HepG2 (cell line): ENCODE results near the gene GOLGA7B. TPM values are rescaled to one million over a fixed set of nuclear protein-coding genes. Genes with fewer than 3 reads are reported as not detected.

Experiments
- ATAC-seq: fragments of 200-7000 bp; cut with Tn5 transposase; 3 replicates; pipeline ENCODE4 v1.9.1; 2020; ENCODE audit warnings: mild to moderate bottlenecking, moderate library complexity
- BruUV-seq: library from RNA; stranded (reverse); fragments of 400-500 nt; replicated peaks from 2 replicates; lab custom pipeline; 2021; lab: Mats Ljungman, UMichigan
- CTCF ChIA-PET: fragments of 300-600 bp; formaldehyde crosslinking; extraction: SDS; loops from one replicate; lab custom pipeline; 2021; ENCODE audit warnings: low total read pairs, inconsistent platforms, low intra/inter-chr PET ratio; lab: Yijun Ruan, JAX
- POLR2A ChIA-PET: fragments of 350-600 bp; sonication (Branson Sonifier 250); formaldehyde crosslinking; loops from one replicate; lab custom pipeline; 2020; ENCODE audit warnings: antibody characterized with exemption, inconsistent platforms; lab: Yijun Ruan, JAX
- DNase-seq: peaks from one replicate; pipeline ENCODE4 v3.0.0-alpha.2; 2015; ENCODE audit warnings: low spot score
- FAIRE-seq: peaks from 3 replicates; lab custom pipeline; 2011; peaks lifted over from hg19 to GRCh38; lab: Jason Lieb, UNC
- H2AFZ ChIP-seq: one replicate; pipeline ENCODE4 v1.6.1; 2011; ENCODE audit warnings: low read length, inconsistent platforms
- H3K27ac ChIP-seq: fragments of 300-600 bp; 3 replicates; pipeline ENCODE4 v1.8.0; 2011; ENCODE audit warnings: mixed run types, mild to moderate bottlenecking, mixed read lengths, low read length, inconsistent platforms; ENCODE audit not compliant: insufficient read depth; ENCODE audit errors: extremely low read length
- H3K27me3 ChIP-seq, 2 experiments: fragments of 200-600 bp in 1 of 2; 2 replicates in 1 of 2; 3 replicates in 1 of 2; pipeline versions ENCODE4 v1.6.0 to v1.8.0; 2011; ENCODE audit warnings: low read length in 2 of 2, mild to moderate bottlenecking in 2 of 2, moderate library complexity in 2 of 2, inconsistent platforms in 1 of 2; ENCODE audit not compliant: insufficient read depth in 2 of 2, control insufficient read depth in 1 of 2
- H3K36me3 ChIP-seq, 2 experiments: fragments of 200-600 bp in 1 of 2; replicated peaks in 1 of 2; 2 replicates in 1 of 2; 3 replicates in 1 of 2; pipeline versions ENCODE4 v1.5.1 to v1.8.0; 2011; ENCODE audit warnings: low read length in 2 of 2, inconsistent platforms in 1 of 2; ENCODE audit not compliant: insufficient read depth in 2 of 2, control insufficient read depth in 1 of 2
- H3K4me1 ChIP-seq: 2 replicates; pipeline ENCODE4 v1.5.1; 2012; ENCODE audit warnings: low read length, inconsistent platforms; ENCODE audit not compliant: insufficient read depth
- H3K4me2 ChIP-seq: 2 replicates; pipeline ENCODE4 v1.6.0; 2011; ENCODE audit warnings: low read depth, low read length, inconsistent platforms
- H3K4me3 ChIP-seq, 3 experiments: fragments of 200-600 bp in 1 of 3; sonication (generic), shearing (Covaris generic) in 1 of 3; replicated peaks in 1 of 3; 2 replicates each; pipeline ENCODE4 v1.5.1; 2011 to 2016; ENCODE audit warnings: low read length in 3 of 3, inconsistent platforms in 2 of 3, low read depth in 2 of 3, mild to moderate bottlenecking in 2 of 3, control low read depth in 1 of 3, mixed read lengths in 1 of 3; ENCODE audit not compliant: insufficient read depth in 1 of 3
- H3K79me2 ChIP-seq: one replicate; pipeline ENCODE4 v1.6.1; 2011; ENCODE audit warnings: low read length, inconsistent platforms; ENCODE audit not compliant: insufficient read depth
- H3K9ac ChIP-seq: 2 replicates; pipeline ENCODE4 v1.6.0; 2011; ENCODE audit warnings: mild to moderate bottlenecking, low read depth, low read length, inconsistent platforms; ENCODE audit not compliant: insufficient read depth
- H3K9me3 ChIP-seq: 2 replicates; pipeline ENCODE4 v1.5.1; 2012; ENCODE audit warnings: mild to moderate bottlenecking, low read length
- H4K20me1 ChIP-seq: 2 replicates; pipeline ENCODE4 v1.6.0; 2011; ENCODE audit warnings: inconsistent platforms, mild to moderate bottlenecking, low read length, moderate library complexity; ENCODE audit not compliant: insufficient read depth
- AHDC1 ChIP-seq: sonication (generic); formaldehyde crosslinking; IDR thresholded peaks from 2 replicates; pipeline ENCODE4 v1.5.1; 2020; ENCODE audit warnings: mild to moderate bottlenecking, missing genetic modification reagents, borderline replicate concordance
- CREB1 ChIP-seq, 2 experiments: fragments of 450-650 bp in 1 of 2; IDR thresholded peaks; 2 replicates each; pipeline ENCODE4 v1.6.1; 2016 to 2017; ENCODE audit warnings: control low read depth in 1 of 2, mild to moderate bottlenecking in 1 of 2, missing compliant biosample characterization in 1 of 2, missing genetic modification characterization in 1 of 2
- FOXJ3 ChIP-seq: sonication (generic); formaldehyde crosslinking; IDR thresholded peaks from 2 replicates; pipeline ENCODE4 v1.4.0; 2020; ENCODE audit warnings: missing genetic modification reagents, mild to moderate bottlenecking, borderline replicate concordance
- HDAC2 ChIP-seq: sonication (generic); formaldehyde crosslinking; IDR thresholded peaks from 2 replicates; pipeline ENCODE4 v1.4.0; 2020; ENCODE audit warnings: missing genetic modification reagents
- SIX1 ChIP-seq: sonication (generic); formaldehyde crosslinking; IDR thresholded peaks from 2 replicates; pipeline ENCODE4 v1.4.0; 2020; ENCODE audit warnings: missing genetic modification reagents, borderline replicate concordance
- SMYD3 ChIP-seq: sonication (generic); formaldehyde crosslinking; IDR thresholded peaks from 2 replicates; pipeline ENCODE4 v1.8.1; 2023; ENCODE audit warnings: mild to moderate bottlenecking, missing genetic modification reagents
- ZBTB43 ChIP-seq: sonication (generic); formaldehyde crosslinking; conservative IDR thresholded peaks from 2 replicates; pipeline ENCODE4 v1.4.0; 2020; ENCODE audit warnings: missing genetic modification reagents
- ZNF333 ChIP-seq: sonication (generic); formaldehyde crosslinking; IDR thresholded peaks from 2 replicates; pipeline ENCODE4 v1.4.0; 2020; ENCODE audit warnings: mild to moderate bottlenecking, missing genetic modification reagents, borderline replicate concordance
- ZNF558 ChIP-seq: sonication (generic); formaldehyde crosslinking; IDR thresholded peaks from 2 replicates; pipeline ENCODE4 v1.9.0; 2022; ENCODE audit warnings: mild to moderate bottlenecking, missing genetic modification reagents, borderline replicate concordance
- ZNF576 ChIP-seq: sonication (generic); formaldehyde crosslinking; IDR thresholded peaks from 2 replicates; pipeline ENCODE4 v1.4.0; 2020; ENCODE audit warnings: mild to moderate bottlenecking, missing genetic modification reagents
- WGBS: methylation state at CpG from one replicate; pipeline ENCODE4 v1.1.6; 2017; ENCODE audit warnings: low lambda C conversion rate; 5-methylcytosine and 5-hydroxymethylcytosine counted together
- in situ Hi-C: cut with HindIII; loops from 2 replicates; pipeline ENCODE4 v1.10.0; 2017; ENCODE audit warnings: low pct_unique_long_range_greater_than_20kb; ENCODE audit not compliant: extremely low pct_ligation_motif_present
- intact Hi-C: fragments of 100-400 bp; cut with micrococcal nuclease; formaldehyde crosslinking; loops from one replicate; pipeline ENCODE4 v1.10.0; 2022; ENCODE audit not compliant: unreplicated experiment
- polyA plus RNA-seq, 8 experiments: library from polyadenylated mRNA; depleted of rRNA in 3 of 8; stranded (reverse) in 7 of 8; unstranded in 1 of 8; fragments of >200 nt; fragmentation: Illumina TruSeq in 4 of 8; extraction: Trizol in 4 of 8; gene quantifications; 2 replicates each; pipeline versions ENCODE4 v1.2.1 to v1.2.3, GENCODE V29; 2011 to 2016; ENCODE audit warnings: low read depth in 4 of 8, missing spikeins in 1 of 8, mixed read lengths in 1 of 8; ENCODE audit not compliant: insufficient read depth in 1 of 8
- total RNA-seq, 5 experiments: library from RNA; depleted of rRNA; stranded (reverse); fragments of >200 nt; fragmentation: Illumina TruSeq; extraction: Trizol; gene quantifications; 2 replicates each; pipeline ENCODE4 v1.2.3, GENCODE V29; 2016; ENCODE audit warnings: low read depth in 1 of 5
- TF ChIP-seq, protein P1 (sequence below): sonication (generic); formaldehyde crosslinking; IDR thresholded peaks from 2 replicates; pipeline ENCODE4 v1.5.0; 2020; ENCODE audit warnings: missing genetic modification reagents
- TF ChIP-seq, protein P2 (sequence below): sonication (generic); formaldehyde crosslinking; IDR thresholded peaks from 2 replicates; pipeline ENCODE4 v1.8.0; 2022; ENCODE audit warnings: mild to moderate bottlenecking, missing genetic modification reagents, moderate library complexity
- TF ChIP-seq, protein P3 (sequence below): sonication (generic); formaldehyde crosslinking; IDR thresholded peaks from 2 replicates; pipeline ENCODE4 v1.5.0; 2020; ENCODE audit warnings: mild to moderate bottlenecking, low read depth, missing genetic modification reagents, borderline replicate concordance

The GOLGA7B gene
- total and polyA plus RNA-seq, 2 of the 13 experiments (the other 11 are each of a cell fraction or from before 2014, with no cell fraction given): not detected

- WGBS: 23% methylated on average over 2 of the region's 4 CpGs
- TF ChIP-seq HDAC2 (CRISPR knock-in tag) (no peak), AHDC1 (CRISPR knock-in tag) (no peak), ZNF333 (CRISPR knock-in tag) (no peak), ZBTB43 (CRISPR knock-in tag) (no peak), CREB1 (IDR thresholded peaks at IDR 0.05) (no peak), CREB1 (CRISPR knock-in tag; IDR thresholded peaks at IDR 0.05) (no peak), ZNF558 (CRISPR knock-in tag) (no peak), ZNF576 (no peak), FOXJ3 (CRISPR knock-in tag) (no peak), SIX1 (CRISPR knock-in tag) (no peak), SMYD3 (CRISPR knock-in tag) (no peak)
- TF ChIP-seq, protein P1, sequence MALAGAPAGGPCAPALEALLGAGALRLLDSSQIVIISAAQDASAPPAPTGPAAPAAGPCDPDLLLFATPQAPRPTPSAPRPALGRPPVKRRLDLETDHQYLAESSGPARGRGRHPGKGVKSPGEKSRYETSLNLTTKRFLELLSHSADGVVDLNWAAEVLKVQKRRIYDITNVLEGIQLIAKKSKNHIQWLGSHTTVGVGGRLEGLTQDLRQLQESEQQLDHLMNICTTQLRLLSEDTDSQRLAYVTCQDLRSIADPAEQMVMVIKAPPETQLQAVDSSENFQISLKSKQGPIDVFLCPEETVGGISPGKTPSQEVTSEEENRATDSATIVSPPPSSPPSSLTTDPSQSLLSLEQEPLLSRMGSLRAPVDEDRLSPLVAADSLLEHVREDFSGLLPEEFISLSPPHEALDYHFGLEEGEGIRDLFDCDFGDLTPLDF (CRISPR knock-in tag): no peak
- TF ChIP-seq, protein P2, sequence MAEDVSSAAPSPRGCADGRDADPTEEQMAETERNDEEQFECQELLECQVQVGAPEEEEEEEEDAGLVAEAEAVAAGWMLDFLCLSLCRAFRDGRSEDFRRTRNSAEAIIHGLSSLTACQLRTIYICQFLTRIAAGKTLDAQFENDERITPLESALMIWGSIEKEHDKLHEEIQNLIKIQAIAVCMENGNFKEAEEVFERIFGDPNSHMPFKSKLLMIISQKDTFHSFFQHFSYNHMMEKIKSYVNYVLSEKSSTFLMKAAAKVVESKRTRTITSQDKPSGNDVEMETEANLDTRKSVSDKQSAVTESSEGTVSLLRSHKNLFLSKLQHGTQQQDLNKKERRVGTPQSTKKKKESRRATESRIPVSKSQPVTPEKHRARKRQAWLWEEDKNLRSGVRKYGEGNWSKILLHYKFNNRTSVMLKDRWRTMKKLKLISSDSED (CRISPR knock-in tag): no peak
- TF ChIP-seq, protein P3, sequence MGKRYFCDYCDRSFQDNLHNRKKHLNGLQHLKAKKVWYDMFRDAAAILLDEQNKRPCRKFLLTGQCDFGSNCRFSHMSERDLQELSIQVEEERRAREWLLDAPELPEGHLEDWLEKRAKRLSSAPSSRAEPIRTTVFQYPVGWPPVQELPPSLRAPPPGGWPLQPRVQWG (CRISPR knock-in tag): no peak
Measured at GRCh38 chr10:97916586-97916985, 66.9 kb downstream of the GOLGA7B start.

More at GRCh38 chr10:97916586-97916985, 66.9 kb downstream of the GOLGA7B start:
- ChIA-PET POLR2A (no interaction called here), CTCF (interaction anchor here (3.1 kb wide), 1 partner anchor 125 kb away, joined by 39 read pairs; no protein-coding TSS in a partner anchor)
- Histone ChIP-seq H3K4me1 (no peaks in the 10 kb centered on the region), H3K4me3 (no peak overlapping the region), H3K27me3 (peaks cover 3 to 12% of the 10 kb centered on the region in 2 experiments; a peak in 3 of 5 replicates), H3K4me2 (no peak overlapping the region), H3K9me3 (no peaks in the 10 kb centered on the region), H4K20me1 (0 out of 2 replicates have a peak, but pooled peaks cover 6% of the 10 kb centered on the region), H2AFZ (no peak overlapping the region), H3K27ac (no peak overlapping the region), H3K79me2 (no peaks in the 10 kb centered on the region), H3K9ac (no peak overlapping the region), H3K36me3 (no peaks in the 10 kb centered on the region)
- in situ Hi-C loops (loop anchor here (5.0 to 25.0 kb wide), 2 partner anchors 126 to 396 kb away; no protein-coding TSS in a partner anchor), intact Hi-C loops (no loop called here)
- ATAC-seq (no peak), FAIRE-seq (no peak), DNase-seq (no peak)
- BruUV-seq: no TSS peak
